HG02938 (cell line): ENCODE results near the gene SLC35F3.
"Not testable (repeated sequence)": the region's sequence is repeated elsewhere in the genome, so short reads cannot be mapped to it uniquely, and the experiment has no call there.

Experiments used
- ATAC-seq: cut with Tn5 transposase; IDR thresholded peaks from one replicate; pipeline ENCODE4 v1.9.1; 2021; ENCODE audit warnings: mild to moderate bottlenecking, moderate library complexity; ENCODE audit not compliant: unreplicated experiment

SLC35F3 gene

DNA sequence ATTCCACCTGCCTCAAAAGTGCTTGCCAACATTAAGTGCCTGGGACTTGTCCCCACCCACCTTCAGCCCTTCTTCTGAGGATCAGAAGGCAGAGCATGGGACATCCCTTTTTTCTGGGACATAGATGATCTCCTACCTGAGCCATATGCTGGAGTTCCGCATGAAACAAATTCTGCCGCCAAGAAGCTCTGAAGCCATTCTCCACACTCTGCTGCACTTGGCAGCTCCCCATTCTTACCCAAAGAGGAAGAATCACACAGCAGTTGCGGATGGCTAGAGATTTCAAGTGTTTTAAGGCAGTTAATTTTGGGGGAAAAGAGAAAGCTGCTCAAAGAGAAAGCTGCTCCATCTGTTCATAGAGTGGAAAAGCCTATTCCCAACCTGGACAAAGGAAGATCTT, 271.5 kb downstream of the SLC35F3 start:
- ATAC-seq, result no peak

DNA sequence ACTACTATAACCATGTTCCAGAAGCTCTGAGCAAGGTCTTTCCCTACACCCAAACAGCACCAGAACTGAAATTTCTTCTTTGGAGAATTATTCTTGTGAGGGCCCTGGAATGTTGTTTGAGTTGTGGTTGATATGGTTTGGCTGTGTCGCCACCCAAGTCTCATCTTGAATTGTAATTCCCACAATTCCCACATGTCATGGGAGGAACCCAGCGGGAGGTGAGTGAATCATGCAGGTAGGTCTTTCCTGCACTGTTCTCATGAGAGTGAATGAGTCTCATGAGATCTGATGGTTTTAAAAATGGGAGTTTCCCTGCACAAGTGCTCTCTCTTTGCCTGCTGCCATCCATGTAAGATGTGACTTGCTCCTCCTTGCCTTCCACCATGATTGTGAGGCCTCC, 272.4 kb downstream of the SLC35F3 start:
- ATAC-seq, result not testable (repeated sequence)

DNA sequence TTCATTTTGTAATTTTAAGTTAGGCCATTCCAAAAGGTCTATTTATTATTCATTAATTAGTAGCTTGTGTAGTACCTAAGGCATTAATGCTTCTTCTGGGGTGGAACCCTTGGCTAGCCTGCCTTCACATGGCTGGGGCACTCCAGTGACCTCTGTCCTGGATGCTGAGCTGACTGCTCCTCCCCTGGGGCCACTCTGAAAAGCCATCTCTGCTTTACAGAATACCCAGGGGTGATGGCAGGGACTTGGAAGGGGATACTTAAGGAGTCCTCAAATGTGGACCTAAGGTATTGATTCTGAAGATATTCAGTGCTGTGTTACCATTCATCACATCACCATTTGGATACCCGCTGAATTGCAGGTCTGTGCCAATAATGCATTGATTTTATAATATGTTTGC, 281.0 kb downstream of the SLC35F3 start:
- ATAC-seq, result no peak

DNA sequence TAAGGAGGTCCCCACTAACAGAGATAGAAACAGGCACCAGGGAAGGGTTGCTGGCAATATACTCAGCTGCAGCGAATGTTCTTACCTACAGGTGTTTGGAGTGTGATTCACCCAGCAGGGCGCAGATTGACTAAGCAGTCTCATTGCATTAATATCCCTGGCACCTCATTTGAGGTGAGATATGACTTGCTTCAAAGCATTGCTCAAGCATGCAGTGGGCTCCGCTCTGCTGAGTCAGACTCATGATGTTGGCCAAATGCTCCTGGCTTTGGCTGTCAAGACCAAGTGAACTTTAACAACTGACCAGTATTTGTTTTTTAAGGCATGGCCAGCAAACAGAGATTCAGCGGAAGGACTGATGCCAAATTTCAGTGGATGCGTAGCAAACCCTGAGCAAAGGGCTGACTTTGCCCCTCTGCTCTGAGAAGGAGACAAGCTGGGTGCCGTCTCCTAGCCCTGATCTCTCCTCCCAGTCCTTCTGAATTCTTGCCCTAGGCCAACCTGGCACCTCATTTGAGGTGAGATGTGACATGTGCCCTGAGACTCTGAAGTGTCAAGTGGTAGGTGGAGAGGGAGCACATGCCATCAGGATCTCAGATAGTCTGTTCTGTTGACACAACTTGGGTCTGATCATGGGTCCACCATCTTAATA, 281.7 kb downstream of the SLC35F3 start:
- ATAC-seq, result no peak

DNA sequence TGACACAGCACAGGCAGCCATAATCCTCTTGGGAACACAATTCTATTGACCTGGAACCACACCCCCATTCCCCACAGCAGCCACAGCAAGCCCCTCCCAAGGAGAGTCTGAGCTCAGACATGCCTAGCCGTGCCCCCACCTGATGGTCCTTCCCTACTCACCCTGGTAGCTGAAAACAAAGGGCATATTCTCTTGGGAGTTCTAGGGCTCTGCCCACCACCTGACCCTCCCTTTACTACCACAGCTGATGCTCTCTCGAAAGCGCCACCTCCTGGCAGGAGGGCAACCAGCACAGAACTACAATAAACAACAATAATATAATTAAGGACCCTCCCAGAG, 283.9 kb downstream of the SLC35F3 start:
- ATAC-seq, result no peak

DNA sequence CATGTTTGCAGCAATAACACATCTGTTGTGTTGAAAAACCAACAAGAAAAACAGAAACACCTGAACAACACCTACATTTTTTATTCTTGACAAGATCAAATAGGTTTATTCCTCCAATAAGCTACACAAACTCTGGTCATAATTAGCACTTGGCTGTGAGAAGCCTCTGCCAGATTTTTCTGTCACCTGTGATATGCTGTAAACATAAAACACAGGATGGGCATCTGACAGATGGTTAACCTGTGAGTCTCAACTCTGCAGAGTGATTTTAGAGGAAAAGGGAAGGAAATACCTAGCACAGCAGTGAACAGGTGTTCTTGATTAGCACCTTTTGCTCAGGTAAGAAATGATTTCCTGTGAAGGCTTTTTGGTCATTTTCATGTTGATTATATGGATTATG, 293.4 kb downstream of the SLC35F3 start:
- ATAC-seq, result no peak

DNA sequence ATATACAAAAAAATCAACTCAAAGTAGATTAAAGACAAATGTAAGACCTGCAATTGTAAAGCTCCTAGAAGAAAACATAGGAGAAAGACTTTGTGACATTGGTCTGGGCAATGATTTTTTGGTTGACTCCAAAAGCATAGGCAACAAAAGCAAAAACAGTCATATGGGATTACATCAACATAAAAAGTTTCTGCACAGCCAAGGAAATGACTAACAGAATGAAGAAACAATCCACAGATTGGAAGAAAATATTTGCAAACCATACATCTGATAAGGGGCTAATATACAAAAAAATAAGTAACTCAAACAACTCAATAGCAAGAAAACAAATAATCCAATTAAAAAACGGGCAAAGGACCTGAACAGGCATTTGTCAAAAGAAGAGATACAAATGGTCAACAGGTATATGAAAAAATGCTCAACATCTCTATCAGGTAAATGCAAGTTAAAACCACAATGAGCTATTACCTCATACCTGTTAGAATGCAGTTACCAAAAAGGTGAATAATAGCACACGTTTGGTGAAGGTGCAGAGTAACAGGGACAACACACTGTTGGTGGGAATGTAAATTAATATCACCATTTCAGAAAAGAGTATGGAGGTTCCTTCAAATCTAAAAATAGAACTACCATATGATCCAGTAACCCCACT, 295.1 kb downstream of the SLC35F3 start:
- ATAC-seq, result no peak

DNA sequence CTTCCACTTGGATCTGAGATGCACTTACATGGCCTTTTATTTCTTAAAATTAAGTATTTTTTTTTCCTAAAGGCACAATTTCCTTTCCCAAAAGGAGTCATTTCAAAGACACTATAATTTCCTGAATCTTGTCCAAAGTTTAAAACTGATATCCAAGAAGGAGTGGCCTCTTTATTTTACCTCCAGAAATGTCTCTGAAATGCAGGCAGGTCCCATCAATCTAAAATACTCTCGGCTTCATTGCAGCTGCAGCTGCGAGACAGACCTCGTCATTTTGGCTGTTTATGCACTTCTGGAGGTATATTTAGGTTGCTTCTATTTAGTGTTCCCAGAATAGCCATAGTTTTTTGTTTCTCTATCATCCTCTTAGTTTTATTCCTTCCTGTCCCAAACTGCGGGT, 296.1 kb downstream of the SLC35F3 start:
- ATAC-seq, result no peak

DNA sequence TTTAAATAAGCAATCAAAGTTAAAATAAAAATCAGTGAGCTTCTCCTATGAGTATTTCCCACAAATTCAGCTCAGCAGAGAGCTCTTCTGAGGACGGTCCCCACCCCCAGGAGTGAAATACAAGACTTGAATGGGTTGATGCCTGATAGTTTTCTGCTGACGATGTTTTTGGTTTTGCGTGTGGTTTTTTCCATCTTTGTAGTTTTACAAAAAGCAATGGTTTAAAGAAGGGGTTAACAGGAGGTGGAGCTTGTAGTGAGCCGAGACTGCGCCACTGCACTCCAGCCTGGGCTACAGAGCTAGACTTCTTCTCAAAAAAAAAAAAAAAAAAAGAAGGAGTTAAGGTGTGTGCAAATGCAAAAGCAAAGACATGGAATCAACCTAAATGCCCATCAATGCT, 297.1 kb downstream of the SLC35F3 start:
- ATAC-seq, result no peak

DNA sequence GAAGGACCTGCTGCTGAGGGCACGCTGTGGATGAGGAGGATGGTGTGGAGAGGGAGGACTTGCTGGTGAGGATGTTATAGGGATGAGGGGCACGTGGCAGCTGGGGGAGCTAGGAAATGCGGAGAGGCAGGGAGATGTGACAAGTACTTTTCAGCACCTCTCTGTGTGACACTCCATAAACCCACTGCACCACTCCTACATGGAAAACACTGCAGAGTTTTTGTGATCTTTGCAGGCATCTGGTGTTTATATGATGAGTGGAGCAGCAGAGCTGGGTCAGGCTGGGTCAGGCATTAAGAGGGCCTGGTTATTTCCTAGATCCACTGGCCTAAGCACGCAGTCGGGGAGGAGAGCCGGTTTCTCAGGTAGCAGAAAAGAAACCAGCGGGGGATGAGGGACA, 301.5 kb downstream of the SLC35F3 start:
- no peak for ATAC-seq

DNA sequence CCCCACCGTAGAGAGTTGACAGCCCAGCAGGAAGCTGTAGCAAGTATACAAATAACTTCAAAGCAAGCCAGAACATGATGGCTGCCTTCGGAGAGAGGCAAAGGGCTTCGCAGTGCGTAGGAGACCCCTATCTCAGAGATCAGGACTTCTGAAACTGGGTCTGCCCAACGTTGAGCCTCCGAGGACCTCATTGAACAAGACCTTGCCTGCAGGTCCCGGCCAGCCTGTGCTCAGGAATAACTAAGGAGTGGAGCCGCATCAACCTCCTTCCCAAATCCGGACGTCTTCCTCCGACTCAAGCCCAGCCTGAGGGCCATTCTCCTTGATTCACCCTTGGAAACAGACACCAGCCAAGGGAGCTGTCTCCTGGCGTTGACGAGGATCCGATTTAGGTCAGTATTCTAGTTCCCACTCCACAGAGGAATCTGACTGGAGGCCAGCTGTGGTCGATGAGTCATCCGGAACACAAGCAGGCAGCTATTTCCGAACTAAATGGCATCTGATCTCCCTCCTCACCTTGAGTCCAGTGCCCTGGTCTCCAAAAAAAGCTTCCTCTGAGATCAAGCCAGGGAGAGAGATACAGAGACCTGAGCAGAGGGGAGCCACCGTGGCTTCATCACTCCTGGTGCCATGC, 302.3 kb downstream of the SLC35F3 start:
- no peak for ATAC-seq

DNA sequence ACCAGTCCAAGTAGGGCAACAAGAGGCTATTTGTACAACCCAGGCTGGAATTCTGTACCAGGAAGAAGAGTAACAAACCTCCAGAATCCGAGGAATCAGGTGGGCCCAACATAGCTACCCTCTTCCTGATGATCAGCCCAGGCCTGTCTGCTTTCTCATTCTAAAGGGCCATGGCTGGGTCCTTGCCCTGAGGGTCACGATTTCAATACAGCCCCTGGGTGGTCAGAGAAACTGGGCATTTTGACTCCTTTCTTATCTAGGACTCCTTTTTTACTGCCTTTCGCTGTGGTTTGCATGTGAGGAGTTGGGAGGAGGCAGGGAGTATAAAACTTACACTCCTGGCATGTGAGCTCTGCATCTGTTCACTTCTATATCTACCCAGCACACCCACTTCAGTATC, 303.9 kb downstream of the SLC35F3 start:
- ATAC-seq, result no peak

DNA sequence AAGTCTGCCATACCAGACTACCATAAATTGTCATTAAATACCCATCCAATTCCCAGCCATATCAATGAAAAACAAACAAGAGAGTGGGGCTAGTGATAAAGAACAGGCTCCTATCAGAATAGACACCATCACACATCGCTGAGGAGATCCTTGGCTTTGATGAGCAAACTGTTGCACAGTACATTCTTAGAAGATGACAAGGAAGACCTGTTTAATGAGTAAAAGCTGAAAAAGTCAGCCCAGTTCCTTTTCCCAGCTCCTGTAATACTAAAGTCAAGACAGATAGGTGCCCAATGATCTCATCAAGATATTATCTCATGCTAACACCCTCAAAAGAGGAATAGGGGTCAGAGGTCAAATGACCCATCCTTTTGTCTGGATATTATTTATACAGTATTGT, 304.3 kb downstream of the SLC35F3 start:
- no peak for ATAC-seq

DNA sequence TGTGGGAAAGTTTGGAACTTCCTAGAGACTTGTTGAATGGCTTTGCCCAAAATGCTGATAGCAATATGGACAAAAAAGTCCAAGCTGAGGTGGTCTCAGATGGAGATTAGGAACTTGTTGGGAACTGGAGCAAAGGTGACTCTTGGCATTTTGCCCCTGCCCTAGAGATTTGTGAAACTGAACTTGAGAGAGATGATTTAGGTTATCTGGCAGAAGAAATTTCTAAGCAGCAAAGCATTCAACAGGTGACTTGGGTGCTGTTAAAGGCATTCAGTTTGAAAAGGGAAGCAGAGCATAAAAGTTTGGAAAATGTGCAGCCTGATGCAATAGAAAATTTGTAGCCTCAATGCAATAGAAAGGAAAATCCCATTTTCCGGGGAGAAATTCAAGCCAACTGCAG, 306.0 kb downstream of the SLC35F3 start:
- not testable (repeated sequence) for ATAC-seq

DNA sequence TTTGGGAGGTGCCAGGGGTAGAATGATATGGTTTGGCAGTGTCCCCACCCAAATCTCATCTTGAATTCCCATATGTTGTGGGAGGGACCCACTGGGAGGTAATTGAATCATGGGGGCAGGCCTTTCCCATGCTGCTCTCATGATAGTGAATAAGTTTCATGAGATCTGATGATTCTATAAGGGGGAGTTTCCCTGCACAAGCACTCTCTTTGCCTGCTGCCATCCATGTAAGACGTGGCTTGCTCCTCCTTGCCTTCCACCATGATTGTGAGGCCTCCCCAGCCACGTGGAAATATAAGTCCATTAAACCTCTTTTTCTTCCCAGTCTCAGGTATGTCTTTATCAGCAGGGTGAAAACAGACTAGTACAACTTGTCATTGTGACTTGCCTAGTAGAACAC, 307.4 kb downstream of the SLC35F3 start:
- not testable (repeated sequence) for ATAC-seq

DNA sequence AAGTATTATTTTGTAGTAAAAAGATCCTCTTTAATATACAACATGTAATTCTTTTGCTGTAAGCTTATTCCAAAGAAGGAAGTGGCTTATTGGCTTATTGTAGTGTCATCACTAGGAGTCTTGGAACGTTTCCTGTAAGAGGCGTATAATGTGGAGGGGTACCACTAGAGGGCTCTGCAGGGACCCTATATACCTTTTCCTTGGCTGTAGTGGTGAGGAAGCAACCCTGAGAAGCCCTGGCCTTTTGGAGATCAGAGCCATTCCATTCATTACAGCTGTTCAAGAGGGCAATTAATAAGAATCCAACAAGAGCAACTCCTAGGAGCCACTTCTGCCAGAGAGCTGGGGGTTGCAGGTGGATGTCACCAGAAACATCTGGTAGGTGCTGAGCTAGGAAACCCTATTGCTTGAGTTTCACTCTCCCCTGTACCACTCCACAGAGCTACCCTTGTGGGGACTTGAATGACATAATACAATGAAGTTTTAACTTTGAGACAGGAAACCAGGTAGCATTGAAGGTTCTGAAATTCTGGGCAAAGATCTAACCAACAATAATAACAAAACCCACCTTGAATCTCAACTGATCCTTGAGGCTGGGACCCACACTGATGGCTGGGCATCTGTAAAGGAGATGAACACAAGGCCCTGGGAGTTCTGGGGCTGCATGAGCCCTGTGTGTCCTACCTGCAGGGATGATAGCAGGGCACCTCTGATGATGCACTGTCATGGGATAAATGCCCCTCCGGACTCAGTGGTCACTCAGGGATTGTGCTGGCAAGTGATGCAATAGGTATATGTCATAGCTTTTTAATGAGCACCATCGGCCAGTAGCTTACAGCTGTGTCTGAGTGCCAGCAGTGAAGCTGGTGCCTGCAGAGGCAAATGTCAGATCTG, 308.5 kb downstream of the SLC35F3 start:
- peak; percentile 40 for ATAC-seq

DNA sequence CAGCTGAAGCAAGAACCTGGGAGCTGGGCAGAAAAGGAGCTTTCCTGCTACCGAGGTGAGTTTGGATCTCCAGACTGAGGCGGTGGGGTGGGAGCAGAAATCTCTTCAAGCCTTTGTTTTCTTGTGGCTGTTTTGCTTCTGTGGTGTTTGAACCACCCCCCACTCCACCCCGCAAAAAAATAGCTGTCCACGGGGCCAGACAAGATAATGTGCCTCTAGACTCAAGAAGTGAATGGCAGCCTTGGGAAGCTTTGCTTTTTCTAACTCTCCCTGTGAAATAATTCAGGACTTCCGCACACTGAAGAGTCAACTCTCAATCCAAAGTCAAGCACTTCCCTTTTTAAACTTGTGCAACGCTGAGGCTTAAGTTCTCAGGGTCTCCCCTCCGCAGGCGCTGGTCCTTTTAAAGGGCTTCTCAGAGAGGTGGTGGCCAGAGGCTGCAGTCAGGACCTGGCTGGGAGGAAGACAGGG, 309.2 kb downstream of the SLC35F3 start:
- ATAC-seq, result peak; percentile 8

DNA sequence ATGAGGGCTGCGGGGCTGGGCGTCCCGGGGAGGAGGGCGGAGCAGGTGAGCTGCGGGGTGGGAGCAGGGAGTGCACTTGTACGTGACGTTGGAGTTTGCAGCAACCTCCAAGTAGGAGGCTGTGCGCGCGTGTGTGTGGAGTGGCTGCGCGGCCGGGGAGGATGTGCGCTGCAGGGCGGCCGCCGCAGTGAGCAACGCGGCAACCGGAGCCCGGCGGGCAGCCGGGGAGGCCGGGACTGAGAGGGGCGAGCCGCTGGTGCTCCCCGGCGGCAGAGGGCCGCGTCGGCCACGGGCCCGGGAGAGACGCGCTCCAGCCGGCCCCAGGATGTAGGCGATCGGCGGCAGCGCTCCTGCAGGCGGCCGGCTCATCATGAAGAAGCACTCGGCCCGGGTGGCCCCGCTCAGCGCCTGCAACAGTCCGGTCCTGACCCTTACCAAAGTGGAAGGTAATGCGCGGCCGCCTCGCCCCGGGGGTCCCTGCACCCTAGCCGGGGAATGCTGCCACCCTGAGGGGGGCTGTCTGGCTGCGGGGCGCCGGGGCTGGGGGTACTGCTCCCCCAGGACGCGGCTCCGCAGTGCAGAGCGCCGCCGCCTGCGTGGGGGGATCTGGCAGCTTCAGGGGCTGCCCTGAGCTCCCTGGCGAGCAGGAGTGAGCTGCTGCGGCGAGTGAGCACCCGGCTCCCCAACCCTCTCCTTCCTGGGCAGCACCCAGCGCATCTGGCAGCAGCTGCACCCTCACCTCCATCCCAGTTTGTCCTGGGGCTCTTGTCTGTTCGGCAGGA, 309.8 kb downstream of the SLC35F3 start:
- ATAC-seq, result peak; percentile 35

DNA sequence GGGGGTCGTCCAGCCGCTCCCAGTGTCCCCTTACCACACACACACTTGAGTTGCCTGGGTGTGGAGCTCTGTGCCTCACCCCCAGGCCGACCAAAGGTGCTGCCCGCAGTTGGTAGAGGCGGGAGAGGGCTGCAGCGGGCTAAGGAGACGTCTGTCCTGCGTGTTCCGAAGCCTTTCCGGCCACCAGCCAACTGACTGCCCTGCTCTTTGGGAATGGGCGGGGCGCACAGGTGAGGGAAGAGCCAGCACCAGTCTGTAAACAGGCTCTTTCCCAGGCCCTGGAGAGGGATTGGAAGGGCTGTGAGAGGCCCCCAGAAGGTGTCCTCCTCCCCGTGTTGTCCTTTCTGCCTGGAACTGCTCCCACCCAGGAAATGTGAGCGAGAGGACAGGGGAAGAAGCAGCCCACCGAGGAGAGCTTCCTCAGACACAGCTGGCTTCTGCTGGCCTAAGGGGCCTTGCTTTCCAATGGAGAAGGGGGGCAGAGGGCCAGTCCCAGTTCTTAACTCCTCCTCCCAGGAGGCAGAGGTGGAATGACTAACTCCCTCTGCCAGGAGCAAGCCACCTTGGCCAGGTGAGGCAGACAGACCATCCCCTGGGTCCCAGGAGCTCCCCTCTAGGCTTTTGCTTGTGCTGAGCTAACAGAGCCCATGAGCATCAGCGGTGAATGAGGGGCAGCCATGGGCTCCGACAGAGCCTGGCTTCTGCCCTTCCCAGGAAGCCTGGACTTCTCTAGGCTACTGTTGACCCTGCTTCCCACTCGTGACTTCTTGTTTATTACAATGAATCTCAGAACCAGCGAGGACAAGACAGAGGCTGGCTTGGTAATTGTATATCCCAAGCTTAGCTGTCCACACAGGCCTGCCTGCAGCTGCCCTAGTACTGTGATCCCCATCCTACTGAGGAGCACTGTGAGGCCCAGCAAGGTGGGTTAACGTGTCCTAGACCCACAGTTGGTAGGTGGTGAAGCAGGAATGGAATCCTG, 310.7 kb downstream of the SLC35F3 start:
- ATAC-seq, result peak; percentile 3
